ENCODE data around the gene GOLT1A. TPM values are rescaled to one million over a fixed set of nuclear protein-coding genes. Genes with fewer than 3 reads are reported as not detected.
A peak's percentile ranks its signal among the peaks of the same experiment; 100 is the strongest.

Gene GOLT1A
- total RNA-seq, 2 donors from 2014 or later = not detected

- Histone ChIP-seq H3K27me3 (replicated peaks; ENCODE audit: insufficient read depth) (no peaks in the 10 kb centered on the region), H3K4me1 (ENCODE audit: control insufficient read depth in 1 of 2, low read depth in 2 of 2) (peaks cover 0 to 6% of the 10 kb centered on the region in 2 donors), H3K4me3 (no peak overlapping the region), H3K27ac (no peak overlapping the region), H3K9me3 (no peaks in the 10 kb centered on the region), H3K36me3 (no peaks in the 10 kb centered on the region)
- DNase-seq (ENCODE audit: low spot score) (no peak), ATAC-seq (ENCODE audit: insufficient number of reproducible peaks, low FRiP score, low read depth) (no peak)
- TF ChIP-seq CTCF (IDR thresholded peaks at IDR 0.05) = no peak
Observed at GRCh38 chr1:204216880-204217647, 3.3 kb upstream of the GOLT1A start.

- Histone ChIP-seq H3K9me3 (no peaks in the 10 kb centered on the region), H3K27ac (no peak overlapping the region), H3K27me3 (replicated peaks; ENCODE audit: insufficient read depth) (no peaks in the 10 kb centered on the region), H3K4me1 (ENCODE audit: control insufficient read depth in 1 of 2, low read depth in 2 of 2) (peaks cover 0 to 6% of the 10 kb centered on the region in 2 donors), H3K36me3 (no peaks in the 10 kb centered on the region), H3K4me3 (no peak overlapping the region)
- no peak for TF ChIP-seq CTCF (IDR thresholded peaks at IDR 0.05)
- DNase-seq (ENCODE audit: low spot score) = no peak
- no peak for ATAC-seq (ENCODE audit: insufficient number of reproducible peaks, low FRiP score, low read depth)
Observed at GRCh38 chr1:204216236-204216635, 2.4 kb upstream of the GOLT1A start.

GRCh38 chr1:204212715-204213114 lies 1.1 kb downstream of the GOLT1A start:
- Histone ChIP-seq H3K36me3 (no peaks in the 10 kb centered on the region), H3K27ac (no peak overlapping the region), H3K27me3 (replicated peaks; ENCODE audit: insufficient read depth) (no peaks in the 10 kb centered on the region), H3K4me1 (ENCODE audit: control insufficient read depth in 1 of 2, low read depth in 2 of 2) (peaks cover 0 to 6% of the 10 kb centered on the region in 2 donors), H3K4me3 (no peak overlapping the region), H3K9me3 (no peaks in the 10 kb centered on the region)
- DNase-seq (ENCODE audit: low spot score) (no peak), ATAC-seq (ENCODE audit: insufficient number of reproducible peaks, low FRiP score, low read depth) (no peak)
- TF ChIP-seq CTCF (IDR thresholded peaks at IDR 0.05) = no peak

GRCh38 chr1:204211046-204211445 lies 2.7 kb downstream of the GOLT1A start:
- DNase-seq (ENCODE audit: low spot score) (no peak), ATAC-seq (ENCODE audit: insufficient number of reproducible peaks, low FRiP score, low read depth) (no peak)
- no peaks in the 10 kb centered on the region for H3K36me3 ChIP-seq
- H3K4me1 ChIP-seq (ENCODE audit: control insufficient read depth in 1 of 2, low read depth in 2 of 2) = peaks cover 0 to 6% of the 10 kb centered on the region in 2 donors
- no peak overlapping the region for H3K4me3 ChIP-seq
- TF ChIP-seq CTCF (IDR thresholded peaks at IDR 0.05) = no peak
- H3K9me3 ChIP-seq = no peaks in the 10 kb centered on the region
- H3K27me3 ChIP-seq (replicated peaks; ENCODE audit: insufficient read depth) = peaks cover 6% of the 10 kb centered on the region
- H3K27ac ChIP-seq = no peak overlapping the region

GRCh38 chr1:204207136-204207616 lies 6.6 kb downstream of the GOLT1A start:
- H3K27me3 ChIP-seq (replicated peaks; ENCODE audit: insufficient read depth) = peaks cover 6% of the 10 kb centered on the region
- ATAC-seq (ENCODE audit: insufficient number of reproducible peaks, low FRiP score, low read depth) = no peak

More at GRCh38 chr1:204207136-204207616, 6.6 kb downstream of the GOLT1A start:
- no peaks in the 10 kb centered on the region for H3K9me3 ChIP-seq
- H3K4me3 ChIP-seq = no peak overlapping the region
- DNase-seq (ENCODE audit: low spot score) = no peak
- H3K36me3 ChIP-seq = no peaks in the 10 kb centered on the region
- TF ChIP-seq CTCF (IDR thresholded peaks at IDR 0.05) = peak; percentile 79
- no peak overlapping the region for H3K27ac ChIP-seq
- no peaks in the 10 kb centered on the region for H3K4me1 ChIP-seq (ENCODE audit: control insufficient read depth in 1 of 2, low read depth in 2 of 2)

Measured in thoracic aorta (tissue), 2 donors.